B cell (primary cell): ENCODE data around the gene SGIP1.

Experiments used
- EZH2 ChIP-seq: IDR thresholded peaks from 2 replicates; pipeline ENCODE4 v1.6.1; 2012; ENCODE audit warnings: borderline replicate concordance, low read depth, mild to moderate bottlenecking, moderate library complexity, low read length; ENCODE audit not compliant: insufficient read depth, poor library complexity, severe bottlenecking
- TF ChIP-seq, protein P1 (sequence below): fragments of 200-600 bp; IDR thresholded peaks from one replicate; pipeline ENCODE4 v1.8.0; 2022; ENCODE audit warnings: antibody characterized with exemption, mild to moderate bottlenecking

GRCh38 chr1:66679140-66679539 is 145.2 kb downstream of the SGIP1 start:
- TF ChIP-seq, protein P1, sequence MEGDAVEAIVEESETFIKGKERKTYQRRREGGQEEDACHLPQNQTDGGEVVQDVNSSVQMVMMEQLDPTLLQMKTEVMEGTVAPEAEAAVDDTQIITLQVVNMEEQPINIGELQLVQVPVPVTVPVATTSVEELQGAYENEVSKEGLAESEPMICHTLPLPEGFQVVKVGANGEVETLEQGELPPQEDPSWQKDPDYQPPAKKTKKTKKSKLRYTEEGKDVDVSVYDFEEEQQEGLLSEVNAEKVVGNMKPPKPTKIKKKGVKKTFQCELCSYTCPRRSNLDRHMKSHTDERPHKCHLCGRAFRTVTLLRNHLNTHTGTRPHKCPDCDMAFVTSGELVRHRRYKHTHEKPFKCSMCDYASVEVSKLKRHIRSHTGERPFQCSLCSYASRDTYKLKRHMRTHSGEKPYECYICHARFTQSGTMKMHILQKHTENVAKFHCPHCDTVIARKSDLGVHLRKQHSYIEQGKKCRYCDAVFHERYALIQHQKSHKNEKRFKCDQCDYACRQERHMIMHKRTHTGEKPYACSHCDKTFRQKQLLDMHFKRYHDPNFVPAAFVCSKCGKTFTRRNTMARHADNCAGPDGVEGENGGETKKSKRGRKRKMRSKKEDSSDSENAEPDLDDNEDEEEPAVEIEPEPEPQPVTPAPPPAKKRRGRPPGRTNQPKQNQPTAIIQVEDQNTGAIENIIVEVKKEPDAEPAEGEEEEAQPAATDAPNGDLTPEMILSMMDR = no peak
- no peak for TF ChIP-seq EZH2
